GM12872 (cell line): Measurements from ENCODE around the gene ODAD3.

Experiments used
- CTCF ChIP-seq: IDR thresholded peaks from 3 replicates; pipeline ENCODE4 v1.5.1; 2011; ENCODE audit warnings: low read depth, mild to moderate bottlenecking, low read length, moderate library complexity; ENCODE audit not compliant: insufficient read depth

The ODAD3 gene

GRCh38 chr19:11463391-11463790 is 28.5 kb upstream of the ODAD3 start:
- TF ChIP-seq CTCF = no peak

GRCh38 chr19:11461453-11461852 is 26.5 kb upstream of the ODAD3 start:
- no peak for TF ChIP-seq CTCF

- peak; percentile 41; the same call in 2 of the 3 replicates for TF ChIP-seq CTCF
Observed at GRCh38 chr19:11460207-11460606, 25.3 kb upstream of the ODAD3 start.

GRCh38 chr19:11458236-11458900 is 23.4 kb upstream of the ODAD3 start:
- TF ChIP-seq CTCF = no peak

- no peak for TF ChIP-seq CTCF
Observed at GRCh38 chr19:11457831-11458230, 22.9 kb upstream of the ODAD3 start.

- TF ChIP-seq CTCF = no peak
Observed at GRCh38 chr19:11457115-11457514, 22.2 kb upstream of the ODAD3 start.

GRCh38 chr19:11456659-11457058 is 21.7 kb upstream of the ODAD3 start:
- TF ChIP-seq CTCF = no peak
